K562 (cell line): ENCODE data around the gene BAK1. TPM values are rescaled to one million over a fixed set of nuclear protein-coding genes. Genes with fewer than 3 reads are reported as not detected.

ENCODE experiments used
- ARID1B ChIP-seq: fragments of 450-650 bp; IDR thresholded peaks from 2 replicates; pipeline ENCODE4 v1.6.1; 2016; ENCODE audit warnings: antibody characterized with exemption, mild to moderate bottlenecking, inconsistent platforms
- BHLHE40 ChIP-seq: IDR thresholded peaks from 2 replicates; pipeline ENCODE4 v1.6.1; 2011; ENCODE audit warnings: low read length, improper control_type of control experiment
- CBFA2T2 ChIP-seq: fragments of 450-650 bp; conservative IDR thresholded peaks from 2 replicates; pipeline ENCODE4 v1.6.1; 2017; ENCODE audit warnings: mild to moderate bottlenecking
- CREM ChIP-seq: IDR thresholded peaks from 2 replicates; pipeline ENCODE4 v1.6.1; 2014; ENCODE audit warnings: antibody characterized with exemption, low read depth
- JUND ChIP-seq, 2 experiments: IDR thresholded peaks; 2 replicates in 1 of 2; 3 replicates in 1 of 2; pipeline ENCODE4 v1.6.1; 2011; ENCODE audit warnings: borderline replicate concordance in 2 of 2, low read depth in 2 of 2, low read length in 2 of 2, improper control_type of control experiment in 1 of 2, missing biosample characterization in 1 of 2, missing genetic modification characterization in 1 of 2, missing genetic modification reagents in 1 of 2
- NBN ChIP-seq: fragments of 450-650 bp; IDR thresholded peaks from 2 replicates; pipeline ENCODE4 v1.6.1; 2016; ENCODE audit warnings: low read depth, mild to moderate bottlenecking
- PHF20 ChIP-seq: fragments of 450-650 bp; IDR thresholded peaks from 2 replicates; pipeline ENCODE4 v1.6.1; 2018; ENCODE audit not compliant: partially characterized antibody
- POLR2A ChIP-seq: fragments of 450-650 bp; conservative IDR thresholded peaks from 2 replicates; pipeline ENCODE4 v1.6.1; 2016
- RB1 ChIP-seq: fragments of 450-650 bp; IDR thresholded peaks from 2 replicates; pipeline ENCODE4 v1.6.1; 2017; ENCODE audit warnings: low read depth, mild to moderate bottlenecking
- RCOR1 ChIP-seq, 2 experiments: IDR thresholded peaks; 2 replicates each; pipeline ENCODE4 v1.6.1; 2012; ENCODE audit warnings: low read depth in 2 of 2, low read length in 2 of 2, borderline replicate concordance in 1 of 2, improper control_type of control experiment in 1 of 2
- ZFX ChIP-seq: sonication (generic); formaldehyde crosslinking; IDR thresholded peaks from 2 replicates; pipeline ENCODE4 v1.8.0; 2022; ENCODE audit warnings: mild to moderate bottlenecking, missing genetic modification reagents, moderate library complexity
- polyA plus RNA-seq, 8 experiments: library from polyadenylated mRNA; depleted of rRNA in 4 of 8; stranded (reverse) in 5 of 8; unstranded in 3 of 8; fragments of >200 nt; fragmentation: Nextera tagmentation in 2 of 8; fragmentation: Illumina TruSeq in 1 of 8; extraction: Ambion mirVana in 2 of 8; extraction: Trizol in 1 of 8; gene quantifications; 2 replicates each; pipeline versions ENCODE4 v1.2.1 to v1.2.3, GENCODE V29; 2011 to 2014; ENCODE audit warnings: inconsistent platforms in 1 of 8, missing spikeins in 1 of 8
- total RNA-seq, 7 experiments: library from RNA; depleted of rRNA in 6 of 7; stranded (reverse); fragments of >200 nt in 6 of 7; fragmentation: Illumina TruSeq in 2 of 7; extraction: Trizol in 2 of 7; gene quantifications; 2 replicates each; pipeline versions ENCODE4 v1.2.1 to v1.2.3, GENCODE V29; 2011 to 2021; ENCODE audit warnings: low replicate concordance in 1 of 7
- TF ChIP-seq, protein P1 (sequence below), 2 experiments: fragments of 450-650 bp; formaldehyde crosslinking in 1 of 2; IDR thresholded peaks; 2 replicates each; pipeline versions ENCODE4 v1.4.0 to v1.6.1; 2014 to 2020; ENCODE audit warnings: mild to moderate bottlenecking in 2 of 2, borderline replicate concordance in 1 of 2, low read depth in 1 of 2
- TF ChIP-seq, protein P2 (sequence below): fragments of 450-650 bp; conservative IDR thresholded peaks from 2 replicates; pipeline ENCODE4 v1.6.1; 2016; ENCODE audit warnings: missing genetic modification characterization, low read depth, mild to moderate bottlenecking, control low read depth, missing compliant biosample characterization
- TF ChIP-seq, protein P3 (sequence below): IDR thresholded peaks from 2 replicates; pipeline ENCODE4 v1.6.1; 2011; ENCODE audit warnings: borderline replicate concordance, low read depth, mild to moderate bottlenecking, moderate library complexity, low read length; ENCODE audit not compliant: insufficient read depth, poor library complexity, severe bottlenecking

Gene BAK1
- total and polyA plus RNA-seq, 9 of the 15 experiments (the other 6 are each of a cell fraction or from before 2014, with no cell fraction given): 5.4 to 30.7 (median 18.9) TPM

- TF ChIP-seq, protein P1, sequence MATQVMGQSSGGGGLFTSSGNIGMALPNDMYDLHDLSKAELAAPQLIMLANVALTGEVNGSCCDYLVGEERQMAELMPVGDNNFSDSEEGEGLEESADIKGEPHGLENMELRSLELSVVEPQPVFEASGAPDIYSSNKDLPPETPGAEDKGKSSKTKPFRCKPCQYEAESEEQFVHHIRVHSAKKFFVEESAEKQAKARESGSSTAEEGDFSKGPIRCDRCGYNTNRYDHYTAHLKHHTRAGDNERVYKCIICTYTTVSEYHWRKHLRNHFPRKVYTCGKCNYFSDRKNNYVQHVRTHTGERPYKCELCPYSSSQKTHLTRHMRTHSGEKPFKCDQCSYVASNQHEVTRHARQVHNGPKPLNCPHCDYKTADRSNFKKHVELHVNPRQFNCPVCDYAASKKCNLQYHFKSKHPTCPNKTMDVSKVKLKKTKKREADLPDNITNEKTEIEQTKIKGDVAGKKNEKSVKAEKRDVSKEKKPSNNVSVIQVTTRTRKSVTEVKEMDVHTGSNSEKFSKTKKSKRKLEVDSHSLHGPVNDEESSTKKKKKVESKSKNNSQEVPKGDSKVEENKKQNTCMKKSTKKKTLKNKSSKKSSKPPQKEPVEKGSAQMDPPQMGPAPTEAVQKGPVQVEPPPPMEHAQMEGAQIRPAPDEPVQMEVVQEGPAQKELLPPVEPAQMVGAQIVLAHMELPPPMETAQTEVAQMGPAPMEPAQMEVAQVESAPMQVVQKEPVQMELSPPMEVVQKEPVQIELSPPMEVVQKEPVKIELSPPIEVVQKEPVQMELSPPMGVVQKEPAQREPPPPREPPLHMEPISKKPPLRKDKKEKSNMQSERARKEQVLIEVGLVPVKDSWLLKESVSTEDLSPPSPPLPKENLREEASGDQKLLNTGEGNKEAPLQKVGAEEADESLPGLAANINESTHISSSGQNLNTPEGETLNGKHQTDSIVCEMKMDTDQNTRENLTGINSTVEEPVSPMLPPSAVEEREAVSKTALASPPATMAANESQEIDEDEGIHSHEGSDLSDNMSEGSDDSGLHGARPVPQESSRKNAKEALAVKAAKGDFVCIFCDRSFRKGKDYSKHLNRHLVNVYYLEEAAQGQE (IDR thresholded peaks at IDR 0.05; ENCODE audit: borderline replicate concordance): no peak; the same call in 1 of the 2 replicates
- TF ChIP-seq, protein P1 (CRISPR knock-in tag; IDR thresholded peaks at IDR 0.05; ENCODE audit: low read depth): peak; percentile 78; the same call in 1 of the 2 replicates
- peak; percentile 34 for TF ChIP-seq ARID1B
- TF ChIP-seq ZFX (CRISPR knock-in tag): peak; percentile 62
- TF ChIP-seq JUND (IDR thresholded peaks at IDR 0.05; ENCODE audit: borderline replicate concordance, low read depth, low read length): peak; percentile 46
- TF ChIP-seq JUND (tag; IDR thresholded peaks at IDR 0.05; ENCODE audit: borderline replicate concordance, low read depth, low read length): no peak; the same call in 2 of the 3 replicates
- TF ChIP-seq, protein P2, sequence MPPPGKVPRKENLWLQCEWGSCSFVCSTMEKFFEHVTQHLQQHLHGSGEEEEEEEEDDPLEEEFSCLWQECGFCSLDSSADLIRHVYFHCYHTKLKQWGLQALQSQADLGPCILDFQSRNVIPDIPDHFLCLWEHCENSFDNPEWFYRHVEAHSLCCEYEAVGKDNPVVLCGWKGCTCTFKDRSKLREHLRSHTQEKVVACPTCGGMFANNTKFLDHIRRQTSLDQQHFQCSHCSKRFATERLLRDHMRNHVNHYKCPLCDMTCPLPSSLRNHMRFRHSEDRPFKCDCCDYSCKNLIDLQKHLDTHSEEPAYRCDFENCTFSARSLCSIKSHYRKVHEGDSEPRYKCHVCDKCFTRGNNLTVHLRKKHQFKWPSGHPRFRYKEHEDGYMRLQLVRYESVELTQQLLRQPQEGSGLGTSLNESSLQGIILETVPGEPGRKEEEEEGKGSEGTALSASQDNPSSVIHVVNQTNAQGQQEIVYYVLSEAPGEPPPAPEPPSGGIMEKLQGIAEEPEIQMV (tag): no peak
- TF ChIP-seq PHF20: peak; percentile 58
- TF ChIP-seq POLR2A: peak; percentile 84
- peak; percentile 3 to 60; a peak in 1 of 4 replicates for TF ChIP-seq RCOR1 (IDR thresholded peaks at IDR 0.05; ENCODE audit: borderline replicate concordance in 1 of 2, low read depth in 2 of 2, low read length in 2 of 2)
- TF ChIP-seq CBFA2T2: no peak
- TF ChIP-seq CREM: peak; percentile 96
- TF ChIP-seq, protein P3, sequence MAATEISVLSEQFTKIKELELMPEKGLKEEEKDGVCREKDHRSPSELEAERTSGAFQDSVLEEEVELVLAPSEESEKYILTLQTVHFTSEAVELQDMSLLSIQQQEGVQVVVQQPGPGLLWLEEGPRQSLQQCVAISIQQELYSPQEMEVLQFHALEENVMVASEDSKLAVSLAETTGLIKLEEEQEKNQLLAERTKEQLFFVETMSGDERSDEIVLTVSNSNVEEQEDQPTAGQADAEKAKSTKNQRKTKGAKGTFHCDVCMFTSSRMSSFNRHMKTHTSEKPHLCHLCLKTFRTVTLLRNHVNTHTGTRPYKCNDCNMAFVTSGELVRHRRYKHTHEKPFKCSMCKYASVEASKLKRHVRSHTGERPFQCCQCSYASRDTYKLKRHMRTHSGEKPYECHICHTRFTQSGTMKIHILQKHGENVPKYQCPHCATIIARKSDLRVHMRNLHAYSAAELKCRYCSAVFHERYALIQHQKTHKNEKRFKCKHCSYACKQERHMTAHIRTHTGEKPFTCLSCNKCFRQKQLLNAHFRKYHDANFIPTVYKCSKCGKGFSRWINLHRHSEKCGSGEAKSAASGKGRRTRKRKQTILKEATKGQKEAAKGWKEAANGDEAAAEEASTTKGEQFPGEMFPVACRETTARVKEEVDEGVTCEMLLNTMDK: peak; percentile 73
- TF ChIP-seq BHLHE40: peak; percentile 18; the same call in 1 of the 2 replicates
- peak; percentile 54; the same call in 1 of the 2 replicates for TF ChIP-seq RB1
- peak; percentile 33; the same call in 1 of the 2 replicates for TF ChIP-seq NBN
Measured at GRCh38 chr6:33579828-33580714, at the start of gene BAK1 (continued).
